ENCODE data around the gene TPTE.
"Not testable (repeated sequence)": the region's sequence is repeated elsewhere in the genome, so short reads cannot be mapped to it uniquely, and the experiment has no call there.

TPTE gene

GRCh38 chr21:10521091-10521598, at the start of gene TPTE:
TPTE (plus strand) TSS chr21:10521583; CDS start chr21:10538724, 17,141 bp downstream.
- peak within 1 kb of the TSS; percentile 38; the same call in 1 of the 2 replicates for H3K9ac ChIP-seq (ENCODE audit: low read depth, low read length)
- no peaks in the 10 kb centered on the region for H3K4me1 ChIP-seq (ENCODE audit: insufficient read depth, low read length)
- H3K9me3 ChIP-seq (ENCODE audit: control insufficient read depth, insufficient read depth, low read length): no peaks in the 10 kb centered on the region
- H3K36me3 ChIP-seq (ENCODE audit: insufficient read depth, low read length): no peaks in the 10 kb centered on the region

- not testable (repeated sequence) for H3K36me3 ChIP-seq (ENCODE audit: insufficient read depth, low read length); H3K9me3 ChIP-seq (ENCODE audit: control insufficient read depth, insufficient read depth, low read length); H3K9ac ChIP-seq (ENCODE audit: low read depth, low read length); H3K4me1 ChIP-seq (ENCODE audit: insufficient read depth, low read length)
Observed at GRCh38 chr21:10471999-10472398, 49.4 kb upstream of the TPTE start.

GRCh38 chr21:10477794-10478193, 43.6 kb upstream of the TPTE start:
- H3K9me3 ChIP-seq (ENCODE audit: control insufficient read depth, insufficient read depth, low read length); H3K9ac ChIP-seq (ENCODE audit: low read depth, low read length); H3K36me3 ChIP-seq (ENCODE audit: insufficient read depth, low read length); H3K4me1 ChIP-seq (ENCODE audit: insufficient read depth, low read length): not testable (repeated sequence)

GRCh38 chr21:10479875-10480274, 41.5 kb upstream of the TPTE start:
- not testable (repeated sequence) for H3K9ac ChIP-seq (ENCODE audit: low read depth, low read length); H3K9me3 ChIP-seq (ENCODE audit: control insufficient read depth, insufficient read depth, low read length)

DNA sequence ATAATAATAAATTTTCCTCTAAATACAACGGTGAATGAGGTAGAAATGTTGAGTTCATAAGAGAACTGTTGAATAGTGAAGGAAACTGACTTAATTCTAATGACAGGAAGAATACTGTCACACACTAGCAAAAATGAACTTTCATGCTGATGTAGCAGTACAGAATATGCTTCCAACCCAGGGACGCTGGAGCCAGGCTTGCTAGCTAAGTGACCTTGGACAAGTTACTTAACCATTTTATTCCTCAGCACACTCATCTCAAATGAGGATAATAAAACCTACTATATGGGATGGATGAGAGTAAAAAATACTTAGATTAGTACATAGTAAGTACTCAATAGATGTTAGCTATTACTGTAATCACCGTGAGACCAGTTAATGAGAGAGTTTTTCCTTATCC, 36.5 kb upstream of the TPTE start:
- H3K9ac ChIP-seq (ENCODE audit: low read depth, low read length); H3K9me3 ChIP-seq (ENCODE audit: control insufficient read depth, insufficient read depth, low read length); H3K4me1 ChIP-seq (ENCODE audit: insufficient read depth, low read length); H3K36me3 ChIP-seq (ENCODE audit: insufficient read depth, low read length): not testable (repeated sequence)

More at GRCh38 chr21:10479875-10480274, 41.5 kb upstream of the TPTE start:
- H3K36me3 ChIP-seq (ENCODE audit: insufficient read depth, low read length); H3K4me1 ChIP-seq (ENCODE audit: insufficient read depth, low read length): not testable (repeated sequence)

GRCh38 chr21:10490453-10490852, 30.9 kb upstream of the TPTE start:
- H3K9ac ChIP-seq (ENCODE audit: low read depth, low read length); H3K4me1 ChIP-seq (ENCODE audit: insufficient read depth, low read length); H3K36me3 ChIP-seq (ENCODE audit: insufficient read depth, low read length); H3K9me3 ChIP-seq (ENCODE audit: control insufficient read depth, insufficient read depth, low read length): not testable (repeated sequence)

DNA sequence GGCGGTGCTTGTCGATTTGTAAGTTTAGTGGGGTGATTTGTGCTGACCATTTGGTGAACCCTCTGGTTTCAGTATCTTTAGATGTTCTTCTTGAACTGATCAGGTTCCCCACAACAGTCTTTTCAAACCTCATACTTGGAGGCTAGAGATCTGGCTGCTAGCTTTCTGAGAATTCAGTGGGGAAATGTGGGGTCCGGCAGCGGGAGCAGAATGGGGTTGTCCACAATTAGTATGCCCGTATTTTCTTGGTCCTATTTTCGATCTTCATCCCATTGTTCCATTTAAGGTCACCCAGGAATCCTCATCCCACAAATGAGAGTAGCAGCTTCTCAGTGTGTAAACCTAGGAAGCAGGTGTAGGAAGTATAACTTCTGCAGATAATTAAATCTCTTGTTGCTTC, 10.3 kb upstream of the TPTE start:
- H3K9me3 ChIP-seq (ENCODE audit: control insufficient read depth, insufficient read depth, low read length): no peaks in the 10 kb centered on the region
- H3K4me1 ChIP-seq (ENCODE audit: insufficient read depth, low read length): no peaks in the 10 kb centered on the region
- no peak overlapping the region for H3K9ac ChIP-seq (ENCODE audit: low read depth, low read length)
- no peaks in the 10 kb centered on the region for H3K36me3 ChIP-seq (ENCODE audit: insufficient read depth, low read length)

GRCh38 chr21:10516889-10517288, 4.5 kb upstream of the TPTE start:
- H3K9ac ChIP-seq (ENCODE audit: low read depth, low read length); H3K4me1 ChIP-seq (ENCODE audit: insufficient read depth, low read length); H3K36me3 ChIP-seq (ENCODE audit: insufficient read depth, low read length); H3K9me3 ChIP-seq (ENCODE audit: control insufficient read depth, insufficient read depth, low read length): not testable (repeated sequence)

- H3K36me3 ChIP-seq (ENCODE audit: insufficient read depth, low read length); H3K9ac ChIP-seq (ENCODE audit: low read depth, low read length); H3K9me3 ChIP-seq (ENCODE audit: control insufficient read depth, insufficient read depth, low read length); H3K4me1 ChIP-seq (ENCODE audit: insufficient read depth, low read length): not testable (repeated sequence)
Observed at GRCh38 chr21:10517904-10518303, 3.5 kb upstream of the TPTE start.

DNA sequence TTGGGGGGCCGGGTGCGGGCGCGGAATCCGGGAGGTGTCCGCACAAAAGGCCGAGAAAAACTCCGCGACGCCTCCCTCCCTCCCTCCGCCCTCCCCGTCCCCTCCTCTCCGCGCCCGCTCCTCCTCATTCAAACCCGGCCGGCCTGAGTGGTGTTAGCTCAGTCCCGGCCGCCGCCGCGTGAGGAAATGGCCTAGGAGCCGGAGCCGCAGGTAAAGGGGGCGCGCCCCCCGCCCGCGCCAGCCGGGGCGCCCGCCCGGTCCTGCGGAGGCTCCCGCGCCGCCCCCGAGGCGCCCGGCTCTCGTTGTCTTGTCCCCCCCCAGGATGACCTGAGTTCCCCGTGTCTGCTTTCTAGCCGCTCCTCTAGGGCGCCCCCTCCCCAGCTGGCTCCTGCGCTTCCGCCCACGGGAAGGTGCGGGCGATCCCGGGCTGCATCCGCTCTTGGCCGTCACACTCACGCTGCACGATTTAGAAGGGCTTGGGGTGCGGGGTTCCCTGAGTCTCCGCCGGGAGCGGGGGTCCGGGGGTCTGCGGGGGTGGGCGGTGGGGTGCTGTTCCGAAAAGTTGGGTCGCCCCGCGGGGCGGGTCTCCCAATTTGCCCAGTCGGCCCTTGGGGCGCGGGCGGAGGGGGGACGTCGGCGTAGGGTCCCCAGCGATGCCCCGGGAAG, 585 bp downstream of the TPTE start:
- not testable (repeated sequence) for H3K9ac ChIP-seq (ENCODE audit: low read depth, low read length); H3K9me3 ChIP-seq (ENCODE audit: control insufficient read depth, insufficient read depth, low read length); H3K4me1 ChIP-seq (ENCODE audit: insufficient read depth, low read length); H3K36me3 ChIP-seq (ENCODE audit: insufficient read depth, low read length)

GRCh38 chr21:10539956-10540355, 18.6 kb downstream of the TPTE start:
- Histone ChIP-seq H3K9me3 (ENCODE audit: control insufficient read depth, insufficient read depth, low read length) (no peaks in the 10 kb centered on the region), H3K36me3 (ENCODE audit: insufficient read depth, low read length) (no peaks in the 10 kb centered on the region), H3K9ac (ENCODE audit: low read depth, low read length) (no peak overlapping the region), H3K4me1 (ENCODE audit: insufficient read depth, low read length) (no peaks in the 10 kb centered on the region)

DNA sequence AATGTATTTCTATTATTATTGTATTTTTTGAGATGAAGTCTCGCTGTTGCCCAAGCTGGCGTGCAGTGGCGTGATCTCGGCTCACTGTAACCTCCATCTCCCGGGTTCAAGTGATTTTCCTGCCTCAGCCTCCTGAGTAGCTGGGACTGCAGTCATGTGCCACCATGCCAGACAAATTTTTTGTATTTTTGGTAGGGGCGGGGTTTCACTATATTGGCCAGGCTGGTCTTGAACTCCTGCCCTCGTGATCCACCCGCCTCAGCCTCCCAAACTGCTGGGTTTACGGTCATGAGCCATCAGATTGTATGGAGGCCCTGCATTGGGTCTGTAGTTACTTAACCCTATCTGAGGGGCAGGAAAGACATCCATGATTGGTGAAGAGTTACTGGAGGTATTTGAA, 23.0 kb downstream of the TPTE start:
- H3K4me1 ChIP-seq (ENCODE audit: insufficient read depth, low read length); H3K9me3 ChIP-seq (ENCODE audit: control insufficient read depth, insufficient read depth, low read length); H3K36me3 ChIP-seq (ENCODE audit: insufficient read depth, low read length); H3K9ac ChIP-seq (ENCODE audit: low read depth, low read length): not testable (repeated sequence)

DNA sequence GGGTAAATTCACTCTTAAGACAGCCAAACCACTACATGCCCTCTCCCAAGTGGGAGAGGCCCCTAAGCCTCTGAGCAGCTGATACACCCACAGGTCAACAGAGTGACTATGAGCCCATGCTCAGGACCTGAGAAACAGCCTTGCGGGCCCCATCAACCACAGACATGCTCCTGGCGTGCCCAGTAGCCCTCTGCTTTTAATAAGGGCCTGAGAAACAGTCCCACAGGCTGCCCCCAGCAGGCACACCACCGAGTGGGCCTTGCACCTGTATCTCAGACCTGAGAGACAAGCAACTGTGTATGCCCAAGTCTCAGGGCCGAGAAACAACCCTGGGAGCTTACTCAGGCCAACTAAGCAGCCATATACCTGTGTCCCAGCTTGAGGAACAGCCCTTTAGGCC, 26.5 kb downstream of the TPTE start:
- not testable (repeated sequence) for H3K9ac ChIP-seq (ENCODE audit: low read depth, low read length); H3K9me3 ChIP-seq (ENCODE audit: control insufficient read depth, insufficient read depth, low read length); H3K4me1 ChIP-seq (ENCODE audit: insufficient read depth, low read length); H3K36me3 ChIP-seq (ENCODE audit: insufficient read depth, low read length)

DNA sequence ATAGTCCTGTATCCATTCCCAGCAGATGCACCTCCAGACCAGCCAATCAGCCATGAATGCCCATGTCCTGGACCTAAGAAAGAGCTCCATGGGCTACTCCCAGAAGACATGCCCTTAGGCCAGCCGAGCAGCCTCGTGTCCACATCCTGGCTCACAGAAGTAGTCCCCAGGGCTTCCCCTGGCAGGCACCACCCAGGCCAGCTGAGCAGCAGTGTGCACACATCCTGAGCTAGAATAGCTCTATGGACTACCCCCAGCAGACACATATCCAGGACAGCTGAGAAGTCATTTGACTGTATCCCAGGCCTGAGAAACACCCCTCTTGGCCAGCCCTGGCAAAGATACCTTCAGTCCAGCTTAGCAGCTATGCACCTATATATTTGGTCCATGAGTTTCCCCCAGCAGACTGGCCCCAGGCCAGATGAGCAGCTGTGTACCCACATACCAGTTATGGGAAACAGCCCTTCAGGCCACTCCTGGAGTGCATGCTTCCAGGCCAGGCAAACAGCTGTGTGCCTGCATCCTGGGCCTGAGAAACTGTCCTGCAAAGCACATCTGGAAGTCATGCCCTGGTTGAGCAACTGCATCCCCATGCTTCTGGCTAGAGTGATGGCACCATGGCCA, 27.1 kb downstream of the TPTE start:
- H3K4me1 ChIP-seq (ENCODE audit: insufficient read depth, low read length); H3K9me3 ChIP-seq (ENCODE audit: control insufficient read depth, insufficient read depth, low read length); H3K9ac ChIP-seq (ENCODE audit: low read depth, low read length); H3K36me3 ChIP-seq (ENCODE audit: insufficient read depth, low read length): not testable (repeated sequence)

GRCh38 chr21:10570803-10571202, 49.4 kb downstream of the TPTE start:
- H3K36me3 ChIP-seq (ENCODE audit: insufficient read depth, low read length); H3K9me3 ChIP-seq (ENCODE audit: control insufficient read depth, insufficient read depth, low read length); H3K9ac ChIP-seq (ENCODE audit: low read depth, low read length): not testable (repeated sequence)

More at GRCh38 chr21:10570803-10571202, 49.4 kb downstream of the TPTE start:
- not testable (repeated sequence) for H3K4me1 ChIP-seq (ENCODE audit: insufficient read depth, low read length)

Data from ES-I3 (cell line).